Adrenal gland (tissue), 5 donors: Measurements from ENCODE around the gene ADAMTS16.

Experiments
- CTCF ChIP-seq, 6 experiments: fragments of 450-650 bp in 4 of 6; fragments of 200-600 bp in 2 of 6; sonication (generic) in 1 of 6; IDR thresholded peaks; 1 replicate in 5 of 6; 2 replicates in 1 of 6; pipeline versions ENCODE4 v1.5.1 to v1.8.0; 2016 to 2021; ENCODE audit warnings: antibody characterized with exemption in 6 of 6, mild to moderate bottlenecking in 2 of 6, moderate library complexity in 1 of 6
- POLR2A ChIP-seq, 2 donors: fragments of 450-650 bp; IDR thresholded peaks; one replicate each; pipeline ENCODE4 v1.6.1; 2017; ENCODE audit warnings: antibody characterized with exemption in 2 of 2, mild to moderate bottlenecking in 2 of 2, moderate library complexity in 1 of 2
- donor health status: DM: no; HTN: no; CAD: no.

DNA sequence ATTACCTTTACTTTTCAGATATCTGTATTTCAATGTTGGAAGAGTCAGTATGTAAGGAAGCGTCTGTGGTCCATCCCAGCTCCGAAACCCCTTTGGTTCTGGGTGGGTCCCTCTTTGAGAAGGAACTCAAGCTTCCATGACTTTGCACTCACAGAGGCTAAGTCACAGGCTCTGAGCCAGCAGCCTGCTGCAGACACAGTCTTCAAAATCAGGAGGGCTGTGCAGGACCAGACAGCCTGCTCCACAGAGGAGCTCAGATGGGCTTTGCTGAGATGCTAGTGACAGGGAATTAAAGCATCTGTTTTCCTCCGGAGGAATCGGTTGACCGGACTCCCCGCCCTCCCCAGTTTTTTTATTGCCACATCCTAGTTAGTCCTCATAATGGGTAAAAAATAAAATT, 155.9 kb downstream of the ADAMTS16 start:
- TF ChIP-seq CTCF (IDR thresholded peaks at IDR 0.05): no peak
- no peak for TF ChIP-seq POLR2A (IDR thresholded peaks at IDR 0.05)
